Fibroblast of lung (primary cell): ENCODE results near the gene SIKE1. TPM values are rescaled to one million over a fixed set of nuclear protein-coding genes. Genes with fewer than 3 reads are reported as not detected.
"Not testable (repeated sequence)": the region's sequence is repeated elsewhere in the genome, so short reads cannot be mapped to it uniquely, and the experiment has no call there.

ENCODE experiments used
- DNase-seq, 2 donors: peaks; one replicate each; pipeline versions ENCODE4 v3.0.0 to v3.0.0-alpha.2; 2010; ENCODE audit warnings: low read depth in 2 of 2
- H2AFZ ChIP-seq: 2 replicates; pipeline ENCODE4 v1.5.1; 2012; ENCODE audit warnings: low read length, control low read depth, inconsistent platforms
- H3K27ac ChIP-seq: 2 replicates; pipeline ENCODE4 v1.5.1; 2011; ENCODE audit warnings: low read length, control low read depth; ENCODE audit not compliant: insufficient read depth
- H3K27me3 ChIP-seq: 2 replicates; pipeline ENCODE4 v1.5.1; 2011; ENCODE audit warnings: mild to moderate bottlenecking, low read length; ENCODE audit not compliant: control insufficient read depth, insufficient read depth
- H3K36me3 ChIP-seq: 2 replicates; pipeline ENCODE4 v1.5.1; 2011; ENCODE audit warnings: low read length; ENCODE audit not compliant: control insufficient read depth, insufficient read depth
- H3K4me1 ChIP-seq: 2 replicates; pipeline ENCODE4 v1.5.1; 2011; ENCODE audit warnings: low read length; ENCODE audit not compliant: control insufficient read depth, insufficient read depth; ENCODE audit errors: extremely low read depth
- H3K4me2 ChIP-seq: 2 replicates; pipeline ENCODE4 v1.5.1; 2011; ENCODE audit warnings: low read length, control low read depth; ENCODE audit not compliant: insufficient read depth; ENCODE audit errors: extremely low read depth
- H3K4me3 ChIP-seq, 4 experiments: fragments of 200-600 bp in 1 of 4; sonication (generic) in 1 of 4; replicated peaks in 1 of 4; 2 replicates each; pipeline ENCODE4 v1.5.1; 2011 to 2016; ENCODE audit warnings: low read length in 4 of 4, low read depth in 3 of 4, mild to moderate bottlenecking in 3 of 4, control low read depth in 2 of 4, inconsistent platforms in 1 of 4, mixed read lengths in 1 of 4; ENCODE audit not compliant: insufficient read depth in 1 of 4; ENCODE audit errors: control extremely low read depth in 1 of 4
- H3K79me2 ChIP-seq: 2 replicates; pipeline ENCODE4 v1.5.1; 2012; ENCODE audit warnings: mild to moderate bottlenecking, low read length, inconsistent platforms; ENCODE audit not compliant: control insufficient read depth, insufficient read depth
- H3K9ac ChIP-seq: 2 replicates; pipeline ENCODE4 v1.5.1; 2011; ENCODE audit warnings: mild to moderate bottlenecking, low read length, control low read depth; ENCODE audit not compliant: insufficient read depth
- H3K9me3 ChIP-seq: 2 replicates; pipeline ENCODE4 v1.5.1; 2012; ENCODE audit warnings: low read depth, low read length; ENCODE audit not compliant: control insufficient read depth, insufficient read depth
- H4K20me1 ChIP-seq: 2 replicates; pipeline ENCODE4 v1.5.1; 2011; ENCODE audit warnings: low read length; ENCODE audit not compliant: control insufficient read depth, insufficient read depth; ENCODE audit errors: extremely low read depth
- CTCF ChIP-seq, 2 donors: IDR thresholded peaks in 1 of 2; conservative IDR thresholded peaks in 1 of 2; 1 replicate in 1 of 2; 2 replicates in 1 of 2; pipeline ENCODE4 v1.5.1; 2011 to 2012; ENCODE audit warnings: low read length in 2 of 2, control low read depth in 1 of 2, inconsistent platforms in 1 of 2, low read depth in 1 of 2, mild to moderate bottlenecking in 1 of 2
- EZH2 ChIP-seq: IDR thresholded peaks from 2 replicates; pipeline ENCODE4 v1.5.1; 2012; ENCODE audit warnings: low read length, control low read depth, mild to moderate bottlenecking; ENCODE audit errors: missing control alignments
- polyA plus RNA-seq, 2 donors: library from polyadenylated mRNA; depleted of rRNA in 1 of 2; stranded (reverse) in 1 of 2; unstranded in 1 of 2; fragments of >200 nt; gene quantifications; 2 replicates each; pipeline ENCODE4 v1.2.1, GENCODE V29; 2011 to 2012; ENCODE audit warnings: missing spikeins in 1 of 2
- total RNA-seq: library from RNA; depleted of rRNA; stranded (reverse); fragments of >200 nt; gene quantifications from 2 replicates; pipeline ENCODE4 v1.2.1, GENCODE V29; 2014

SIKE1 gene
- total and polyA plus RNA-seq, 2 donors (not counting 1 experiment from before 2014, with no cell fraction given), result 48.8 to 69.5 TPM

- Histone ChIP-seq H3K27me3 (no peaks in the 10 kb centered on the region), H4K20me1 (no peaks in the 10 kb centered on the region), H3K9ac (no peak overlapping the region), H3K4me1 (no peaks in the 10 kb centered on the region), H3K36me3 (no peaks in the 10 kb centered on the region), H3K4me3 (no peak overlapping the region), H3K79me2 (no peaks in the 10 kb centered on the region), H3K4me2 (no peak overlapping the region), H3K9me3 (no peaks in the 10 kb centered on the region), H3K27ac (no peak overlapping the region), H2AFZ (no peak overlapping the region)
- no peak for DNase-seq
- no peak for TF ChIP-seq EZH2
These were observed 22.5 kb upstream of the SIKE1 start for GRCh38 chr1:114803001-114803400.

- H3K4me2 ChIP-seq, result no peak overlapping the region
- no peaks in the 10 kb centered on the region for H4K20me1 ChIP-seq
- no peak overlapping the region for H3K9ac ChIP-seq
- no peak for DNase-seq
- H3K27me3 ChIP-seq, result peaks cover 4% of the 10 kb centered on the region
- no peaks in the 10 kb centered on the region for H3K79me2 ChIP-seq
- H3K4me1 ChIP-seq, result no peaks in the 10 kb centered on the region
- TF ChIP-seq CTCF (conservative IDR thresholded peaks at IDR 0.05 in 1 of 2, IDR thresholded peaks at IDR 0.05 in 1 of 2; ENCODE audit: low read depth in 1 of 2, low read length in 2 of 2), result no peak
- TF ChIP-seq EZH2, result no peak
- H3K9me3 ChIP-seq, result no peaks in the 10 kb centered on the region
- no peak overlapping the region for H3K4me3 ChIP-seq
- H3K36me3 ChIP-seq, result no peaks in the 10 kb centered on the region
- H3K27ac ChIP-seq, result no peak overlapping the region
- no peak overlapping the region for H2AFZ ChIP-seq
These were observed 13.6 kb upstream of the SIKE1 start for GRCh38 chr1:114794038-114794437.

GRCh38 chr1:114790581-114790980 is 10.1 kb upstream of the SIKE1 start:
- not testable (repeated sequence) for H3K27ac ChIP-seq, H3K9ac ChIP-seq, H4K20me1 ChIP-seq, H3K79me2 ChIP-seq, H2AFZ ChIP-seq, DNase-seq, H3K4me1 ChIP-seq, H3K27me3 ChIP-seq, H3K9me3 ChIP-seq, H3K36me3 ChIP-seq, H3K4me3 ChIP-seq, H3K4me2 ChIP-seq

- H3K27ac ChIP-seq, H3K9me3 ChIP-seq, H2AFZ ChIP-seq, H3K27me3 ChIP-seq, H3K4me2 ChIP-seq, H3K9ac ChIP-seq, H3K36me3 ChIP-seq, H3K4me1 ChIP-seq, H3K79me2 ChIP-seq, DNase-seq, H3K4me3 ChIP-seq, H4K20me1 ChIP-seq: not testable (repeated sequence)
These were observed 6.0 kb upstream of the SIKE1 start for GRCh38 chr1:114786440-114786839.
